ES-I3 (cell line): ENCODE data around the gene GPR83.

Experiments
- H3K36me3 ChIP-seq: 2 replicates; pipeline ENCODE4 v1.6.1; 2013; ENCODE audit warnings: mild to moderate bottlenecking, low read length, control low read depth, moderate library complexity; ENCODE audit not compliant: insufficient read depth
- H3K4me1 ChIP-seq: 2 replicates; pipeline ENCODE4 v1.6.1; 2013; ENCODE audit warnings: mild to moderate bottlenecking, control low read depth, low read length; ENCODE audit not compliant: insufficient read depth
- H3K9ac ChIP-seq: 2 replicates; pipeline ENCODE4 v1.6.1; 2013; ENCODE audit warnings: low read depth, mild to moderate bottlenecking, low read length, moderate library complexity
- H3K9me3 ChIP-seq: 2 replicates; pipeline ENCODE4 v1.6.1; 2013; ENCODE audit warnings: mild to moderate bottlenecking, low read length, moderate library complexity; ENCODE audit not compliant: control insufficient read depth, insufficient read depth

Gene GPR83

GRCh38 chr11:94332814-94333213, 68.4 kb downstream of the GPR83 start:
- no peaks in the 10 kb centered on the region for H3K9me3 ChIP-seq
- no peak overlapping the region for H3K9ac ChIP-seq
- H3K36me3 ChIP-seq = no peaks in the 10 kb centered on the region
- no peaks in the 10 kb centered on the region for H3K4me1 ChIP-seq

- no peaks in the 10 kb centered on the region for H3K4me1 ChIP-seq
- H3K9me3 ChIP-seq = no peaks in the 10 kb centered on the region
- no peaks in the 10 kb centered on the region for H3K36me3 ChIP-seq
- no peak overlapping the region for H3K9ac ChIP-seq
Measured at GRCh38 chr11:94330789-94331188, 70.4 kb downstream of the GPR83 start.

DNA sequence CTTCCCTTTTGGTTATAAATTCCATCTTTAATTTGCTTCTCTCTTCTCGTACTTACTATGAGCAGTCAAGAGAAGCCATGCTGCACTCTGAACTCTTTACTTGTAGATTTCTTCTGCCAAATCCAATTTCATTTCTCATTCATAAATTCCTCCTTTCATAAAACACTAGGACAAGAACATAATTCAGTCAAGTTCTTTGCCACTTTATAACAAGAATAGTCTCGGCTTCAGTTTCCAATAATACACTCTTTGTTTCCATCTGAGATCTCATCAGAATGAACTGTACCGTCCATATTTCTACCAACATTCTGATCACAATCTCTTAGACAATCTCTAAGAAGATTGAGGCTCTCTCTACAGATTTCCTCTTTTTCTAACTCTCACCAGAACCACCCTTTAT, 71.7 kb downstream of the GPR83 start:
- H3K9ac ChIP-seq = no peak overlapping the region
- no peaks in the 10 kb centered on the region for H3K4me1 ChIP-seq
- H3K36me3 ChIP-seq = no peaks in the 10 kb centered on the region
- no peaks in the 10 kb centered on the region for H3K9me3 ChIP-seq

DNA sequence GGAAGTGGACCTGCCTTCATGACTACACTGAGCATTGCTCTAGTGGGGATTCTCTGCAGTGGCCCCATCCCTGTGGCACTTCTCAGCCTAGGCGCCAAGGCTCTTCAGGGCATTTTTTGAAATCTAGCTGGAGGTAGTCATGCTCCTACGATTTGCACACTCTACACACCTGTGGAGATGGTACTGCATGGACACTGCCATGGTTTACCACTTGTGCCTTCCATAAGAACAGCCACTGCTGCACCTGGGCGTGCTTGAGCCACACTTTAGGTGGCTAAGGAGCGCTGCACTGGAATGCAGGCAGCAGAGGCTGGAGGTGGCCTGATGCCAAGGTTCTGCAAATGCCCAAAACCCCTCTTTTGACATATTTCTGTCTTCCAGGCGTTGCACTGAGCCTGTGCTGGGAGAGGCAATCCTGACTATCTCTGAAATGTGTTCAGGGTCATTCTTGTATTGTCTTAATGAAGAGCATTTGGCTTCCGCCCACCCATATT, 72.6 kb downstream of the GPR83 start:
- no peaks in the 10 kb centered on the region for H3K36me3 ChIP-seq
- no peaks in the 10 kb centered on the region for H3K4me1 ChIP-seq
- no peaks in the 10 kb centered on the region for H3K9me3 ChIP-seq
- no peak overlapping the region for H3K9ac ChIP-seq
